ENCODE measurements around the gene NOC4L.
"Not testable (repeated sequence)": the region's sequence is repeated elsewhere in the genome, so short reads cannot be mapped to it uniquely, and the experiment has no call there.

DNA sequence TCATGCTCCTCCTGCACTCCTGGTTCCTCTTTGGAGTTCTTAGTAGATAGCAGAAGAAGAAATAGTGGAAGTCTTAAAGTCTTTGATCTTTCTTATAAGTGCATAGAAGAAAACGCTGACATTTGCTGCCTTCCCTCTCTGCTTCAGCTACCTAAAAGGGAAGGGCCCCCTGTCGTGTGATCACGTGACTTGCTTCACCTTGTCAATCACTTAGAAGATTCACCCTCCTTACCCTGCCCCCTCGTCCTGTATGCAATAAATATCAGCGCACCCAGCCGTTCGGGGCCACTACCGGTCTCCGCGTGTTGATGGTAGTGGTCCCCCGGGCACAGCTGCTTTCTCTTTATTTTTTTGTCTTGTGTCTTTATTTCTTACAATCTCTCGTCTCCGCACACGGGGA, 41.2 kb upstream of the NOC4L start:
- TF ChIP-seq, protein P1, sequence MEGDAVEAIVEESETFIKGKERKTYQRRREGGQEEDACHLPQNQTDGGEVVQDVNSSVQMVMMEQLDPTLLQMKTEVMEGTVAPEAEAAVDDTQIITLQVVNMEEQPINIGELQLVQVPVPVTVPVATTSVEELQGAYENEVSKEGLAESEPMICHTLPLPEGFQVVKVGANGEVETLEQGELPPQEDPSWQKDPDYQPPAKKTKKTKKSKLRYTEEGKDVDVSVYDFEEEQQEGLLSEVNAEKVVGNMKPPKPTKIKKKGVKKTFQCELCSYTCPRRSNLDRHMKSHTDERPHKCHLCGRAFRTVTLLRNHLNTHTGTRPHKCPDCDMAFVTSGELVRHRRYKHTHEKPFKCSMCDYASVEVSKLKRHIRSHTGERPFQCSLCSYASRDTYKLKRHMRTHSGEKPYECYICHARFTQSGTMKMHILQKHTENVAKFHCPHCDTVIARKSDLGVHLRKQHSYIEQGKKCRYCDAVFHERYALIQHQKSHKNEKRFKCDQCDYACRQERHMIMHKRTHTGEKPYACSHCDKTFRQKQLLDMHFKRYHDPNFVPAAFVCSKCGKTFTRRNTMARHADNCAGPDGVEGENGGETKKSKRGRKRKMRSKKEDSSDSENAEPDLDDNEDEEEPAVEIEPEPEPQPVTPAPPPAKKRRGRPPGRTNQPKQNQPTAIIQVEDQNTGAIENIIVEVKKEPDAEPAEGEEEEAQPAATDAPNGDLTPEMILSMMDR (conservative IDR thresholded peaks at IDR 0.05; ENCODE audit: low read depth, low read length), result not testable (repeated sequence)
- TF ChIP-seq MAZ (IDR thresholded peaks at IDR 0.05; ENCODE audit: borderline replicate concordance, low read depth, low read length); RAD21 (IDR thresholded peaks at IDR 0.05; ENCODE audit: low read length); POLR2A (IDR thresholded peaks at IDR 0.05; ENCODE audit: low read depth, low read length); MXI1 (IDR thresholded peaks at IDR 0.05; ENCODE audit: borderline replicate concordance, low read depth, low read length); CEBPB (IDR thresholded peaks at IDR 0.05; ENCODE audit: low read depth, low read length); FOS (IDR thresholded peaks at IDR 0.05; ENCODE audit: low read depth, low read length); SMC3 (IDR thresholded peaks at IDR 0.05; ENCODE audit: low read depth, low read length); RFX5 (IDR thresholded peaks at IDR 0.05; ENCODE audit: low read depth, low read length); NFE2L2 (IDR thresholded peaks at IDR 0.05; ENCODE audit: low read depth, low read length); MAFK (IDR thresholded peaks at IDR 0.05; ENCODE audit: low read depth, low read length): not testable (repeated sequence)
- TF ChIP-seq, protein P2, sequence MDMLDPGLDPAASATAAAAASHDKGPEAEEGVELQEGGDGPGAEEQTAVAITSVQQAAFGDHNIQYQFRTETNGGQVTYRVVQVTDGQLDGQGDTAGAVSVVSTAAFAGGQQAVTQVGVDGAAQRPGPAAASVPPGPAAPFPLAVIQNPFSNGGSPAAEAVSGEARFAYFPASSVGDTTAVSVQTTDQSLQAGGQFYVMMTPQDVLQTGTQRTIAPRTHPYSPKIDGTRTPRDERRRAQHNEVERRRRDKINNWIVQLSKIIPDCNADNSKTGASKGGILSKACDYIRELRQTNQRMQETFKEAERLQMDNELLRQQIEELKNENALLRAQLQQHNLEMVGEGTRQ (IDR thresholded peaks at IDR 0.05; ENCODE audit: low read depth, low read length), result not testable (repeated sequence)
- TF ChIP-seq, protein P3, sequence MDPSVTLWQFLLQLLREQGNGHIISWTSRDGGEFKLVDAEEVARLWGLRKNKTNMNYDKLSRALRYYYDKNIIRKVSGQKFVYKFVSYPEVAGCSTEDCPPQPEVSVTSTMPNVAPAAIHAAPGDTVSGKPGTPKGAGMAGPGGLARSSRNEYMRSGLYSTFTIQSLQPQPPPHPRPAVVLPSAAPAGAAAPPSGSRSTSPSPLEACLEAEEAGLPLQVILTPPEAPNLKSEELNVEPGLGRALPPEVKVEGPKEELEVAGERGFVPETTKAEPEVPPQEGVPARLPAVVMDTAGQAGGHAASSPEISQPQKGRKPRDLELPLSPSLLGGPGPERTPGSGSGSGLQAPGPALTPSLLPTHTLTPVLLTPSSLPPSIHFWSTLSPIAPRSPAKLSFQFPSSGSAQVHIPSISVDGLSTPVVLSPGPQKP (IDR thresholded peaks at IDR 0.05; ENCODE audit: borderline replicate concordance, low read depth, low read length), result not testable (repeated sequence)
